ENCODE data around the gene DUSP16.
"Not testable (repeated sequence)": the region's sequence is repeated elsewhere in the genome, so short reads cannot be mapped to it uniquely, and the experiment has no call there.

The DUSP16 gene

DNA sequence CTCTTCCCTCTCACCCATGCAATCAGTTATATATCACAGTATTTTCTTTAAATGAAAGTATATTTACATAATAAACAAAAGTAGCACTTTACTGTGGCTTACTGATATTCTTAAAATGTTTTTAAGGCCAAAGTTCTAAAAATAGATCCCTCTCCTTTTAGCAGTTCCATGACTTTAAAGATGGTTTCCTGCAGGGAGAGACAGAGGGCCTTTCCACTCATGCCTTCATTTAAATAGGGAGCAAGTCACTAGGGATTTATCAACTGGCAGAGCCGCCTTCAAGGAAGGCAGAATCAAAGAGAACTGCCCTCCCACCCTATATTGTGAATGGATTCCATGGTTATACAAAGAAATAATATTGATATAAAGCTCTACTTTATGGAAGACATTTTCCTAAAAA is 55.5 kb downstream of the DUSP16 start:
- no peak for ATAC-seq
- Mint-ChIP-seq H3K9me3 (no peaks in the 10 kb centered on the region), H3K27me3 (no peaks in the 10 kb centered on the region), H3K36me3 (no peaks in the 10 kb centered on the region), H3K4me3 (no peak overlapping the region), H3K27ac (no peak overlapping the region), H3K4me1 (peaks cover 38% of the 10 kb centered on the region)

DNA sequence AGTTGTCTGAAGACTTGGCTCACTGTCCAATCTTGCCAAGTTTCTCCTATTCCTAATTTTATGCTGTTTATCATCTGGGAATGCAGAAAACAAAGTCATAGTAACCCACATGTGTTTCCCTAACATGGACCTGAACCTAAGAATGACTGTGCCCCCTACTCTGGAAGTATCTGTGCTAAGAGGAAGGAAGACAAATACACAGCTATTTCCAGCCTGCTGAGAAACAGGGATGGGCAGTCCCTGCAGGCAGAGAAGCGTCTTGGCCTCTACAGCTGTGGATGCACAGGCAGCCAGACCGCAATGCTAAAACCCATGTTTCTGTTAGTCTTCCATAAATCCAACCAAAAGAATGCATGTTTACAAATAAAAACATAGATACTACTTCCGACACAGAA is 56.2 kb downstream of the DUSP16 start:
- Mint-ChIP-seq H3K4me3 (peak overlapping the region; percentile 25), H3K4me1 (peaks cover 38% of the 10 kb centered on the region), H3K27ac (peak overlapping the region; percentile 84), H3K36me3 (no peaks in the 10 kb centered on the region), H3K27me3 (no peaks in the 10 kb centered on the region), H3K9me3 (no peaks in the 10 kb centered on the region)
- ATAC-seq, result no peak

DNA sequence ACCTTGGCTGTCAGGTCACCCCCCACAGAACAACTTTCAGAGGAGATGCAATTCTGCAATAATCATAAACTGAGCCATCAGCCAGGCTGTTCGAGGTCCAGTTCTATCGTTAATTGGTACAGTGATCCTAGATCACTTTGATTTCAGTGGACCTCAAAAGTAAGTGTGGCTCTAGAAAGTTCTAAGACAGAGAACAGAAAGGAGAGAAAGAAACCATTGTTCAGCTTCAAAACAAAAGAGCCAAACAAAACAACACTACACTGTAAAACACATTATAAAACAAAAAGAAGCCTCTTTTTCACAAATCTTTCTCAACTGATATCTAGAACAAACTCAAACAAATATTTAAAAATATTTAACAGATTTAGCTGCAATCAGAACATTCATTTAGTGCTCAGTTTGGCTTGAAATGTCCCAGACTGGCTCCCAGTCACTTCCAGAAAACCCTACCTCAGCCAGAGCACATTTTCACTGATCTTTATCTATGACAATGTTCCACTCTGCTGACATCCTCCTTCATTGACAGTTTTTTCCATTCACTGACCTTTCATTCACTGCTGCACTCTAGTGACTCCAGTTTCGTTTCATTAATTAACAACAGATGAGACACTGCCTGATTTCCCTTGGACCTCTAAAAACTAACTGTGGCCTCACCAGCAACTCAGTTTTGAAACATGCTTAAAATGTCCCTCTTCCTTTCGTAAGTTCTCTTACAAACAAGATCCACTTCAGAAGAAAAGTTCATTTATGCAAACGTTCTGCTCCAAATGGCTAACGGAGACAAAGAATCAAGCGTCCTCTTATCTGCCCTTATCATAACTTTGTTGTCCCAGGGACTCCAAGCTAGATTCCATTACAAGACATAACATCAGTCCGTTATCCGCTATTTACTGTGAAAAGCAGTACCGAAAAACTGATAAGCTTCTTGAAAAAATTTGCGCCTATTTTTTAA is 56.8 kb downstream of the DUSP16 start:
- Mint-ChIP-seq H3K27ac (peak overlapping the region; percentile 84), H3K36me3 (no peaks in the 10 kb centered on the region), H3K4me3 (peak overlapping the region; percentile 25), H3K9me3 (no peaks in the 10 kb centered on the region), H3K27me3 (no peaks in the 10 kb centered on the region), H3K4me1 (peaks cover 38% of the 10 kb centered on the region)
- ATAC-seq, result peak; percentile 95

DNA sequence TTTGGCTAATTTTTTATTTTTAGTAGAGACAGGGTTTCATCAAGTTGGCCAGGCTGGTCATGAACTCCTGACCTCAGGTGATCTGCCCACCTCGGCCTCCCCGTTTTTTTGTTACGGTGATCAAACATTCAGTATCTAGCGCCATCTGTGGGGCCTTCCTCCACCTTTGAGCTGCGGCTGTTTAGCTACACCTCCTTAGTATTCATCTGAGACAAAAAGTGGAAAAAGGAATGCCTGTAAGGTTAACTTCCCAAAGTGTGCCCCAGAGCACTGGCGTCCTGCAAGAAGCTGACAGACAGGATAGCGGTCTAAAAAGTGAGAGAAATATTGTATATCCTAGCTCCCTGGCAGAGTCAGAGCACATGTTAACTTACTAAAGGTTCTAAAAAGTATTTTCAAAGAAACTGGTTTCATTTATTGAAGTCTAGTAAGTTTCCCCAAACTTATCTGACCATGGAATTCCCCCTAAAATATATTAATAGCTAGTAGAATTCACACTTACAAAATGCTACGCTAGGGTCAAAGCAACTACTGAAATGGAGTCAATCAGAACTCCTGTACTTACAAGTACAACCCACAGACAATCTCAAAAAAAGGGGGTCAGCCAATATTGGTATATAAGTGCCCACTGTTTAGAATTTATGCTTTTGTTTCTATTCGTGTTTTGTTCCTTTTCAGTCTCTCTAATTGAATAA is 59.1 kb downstream of the DUSP16 start:
- ATAC-seq, result no peak
- Mint-ChIP-seq H3K27me3 (no peaks in the 10 kb centered on the region), H3K9me3 (no peaks in the 10 kb centered on the region), H3K4me3 (no peak overlapping the region), H3K27ac (peak overlapping the region; percentile 32), H3K4me1 (peaks cover 38% of the 10 kb centered on the region), H3K36me3 (no peaks in the 10 kb centered on the region)

DNA sequence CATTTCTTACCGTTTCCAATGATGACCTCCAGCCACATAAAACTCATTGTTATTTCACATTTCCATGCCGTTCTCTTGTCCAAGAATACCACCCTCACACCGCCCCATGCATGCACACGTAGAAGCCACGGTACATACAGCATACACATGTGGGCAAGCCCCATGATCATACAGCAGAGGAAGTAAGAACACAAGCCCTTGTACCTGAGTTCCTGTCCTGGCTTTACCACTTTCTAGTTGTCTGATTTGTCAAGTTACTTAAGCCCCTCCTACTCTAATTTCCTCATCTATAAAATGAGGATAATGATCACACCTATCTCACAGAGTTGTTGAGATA is 59.9 kb downstream of the DUSP16 start:
- no peak for ATAC-seq
- H3K27me3 Mint-ChIP-seq, result no peaks in the 10 kb centered on the region
- no peak overlapping the region for H3K4me3 Mint-ChIP-seq
- no peak overlapping the region for H3K27ac Mint-ChIP-seq
- no peaks in the 10 kb centered on the region for H3K36me3 Mint-ChIP-seq
- H3K4me1 Mint-ChIP-seq, result peaks cover 38% of the 10 kb centered on the region
- H3K9me3 Mint-ChIP-seq, result no peaks in the 10 kb centered on the region

DNA sequence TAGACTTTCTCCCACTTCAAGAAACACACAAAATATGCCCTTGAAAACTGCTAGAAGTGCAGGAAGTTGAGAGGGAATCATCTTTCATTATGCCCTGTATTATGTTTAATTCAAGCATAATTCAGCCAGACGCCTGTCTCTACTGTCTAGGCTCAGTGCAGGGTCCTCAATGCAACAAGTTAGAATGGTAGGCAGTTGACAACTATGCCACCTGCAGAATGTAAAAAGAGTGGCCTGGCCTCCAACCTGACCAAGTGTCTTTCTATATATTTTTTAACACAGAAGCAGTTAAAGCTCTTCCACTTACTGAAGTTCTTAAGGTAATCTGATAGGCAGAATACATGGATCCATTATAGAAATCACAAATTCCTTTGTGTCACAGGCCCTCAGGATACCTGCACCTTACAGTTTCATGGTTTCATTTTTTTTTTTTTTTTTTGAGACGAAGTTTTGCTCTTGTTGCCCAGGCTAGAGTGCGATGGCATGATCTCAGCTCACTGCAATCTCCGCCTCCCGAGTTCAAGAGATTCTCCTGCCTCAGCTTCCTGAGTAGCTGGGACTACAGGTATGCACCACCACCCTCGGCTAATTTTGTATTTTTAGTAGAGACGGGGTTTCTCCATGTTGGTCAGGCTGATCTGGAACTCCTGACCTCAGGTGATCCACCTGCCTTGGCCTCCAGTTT is 60.4 kb downstream of the DUSP16 start:
- H3K9me3 Mint-ChIP-seq, H3K27ac Mint-ChIP-seq, ATAC-seq, H3K4me3 Mint-ChIP-seq, H3K36me3 Mint-ChIP-seq, H3K27me3 Mint-ChIP-seq: not testable (repeated sequence)
- H3K4me1 Mint-ChIP-seq, result peaks cover 38% of the 10 kb centered on the region

DNA sequence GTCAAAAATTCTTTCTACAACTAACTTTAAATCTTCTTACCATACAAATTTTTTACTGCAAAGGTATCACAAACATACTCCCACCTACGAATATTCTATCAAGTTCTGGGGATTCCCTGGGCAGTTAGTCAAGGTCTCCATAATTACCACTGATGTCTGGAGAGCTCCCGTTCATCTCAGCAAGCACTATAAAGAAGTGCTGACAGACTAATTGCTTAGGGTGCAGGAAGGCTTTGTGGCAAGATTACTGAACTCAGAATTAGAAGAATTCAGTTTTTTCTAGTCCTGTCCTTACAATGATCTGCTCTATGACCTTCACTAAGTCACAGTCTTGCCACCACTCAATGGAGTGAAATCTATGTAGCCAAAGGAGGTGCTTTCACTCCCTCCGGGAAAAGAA is 61.5 kb downstream of the DUSP16 start:
- Mint-ChIP-seq H3K27me3 (no peaks in the 10 kb centered on the region), H3K4me1 (peaks cover 31% of the 10 kb centered on the region), H3K9me3 (no peaks in the 10 kb centered on the region), H3K27ac (no peak overlapping the region), H3K36me3 (no peaks in the 10 kb centered on the region), H3K4me3 (no peak overlapping the region)
- no peak for ATAC-seq

DNA sequence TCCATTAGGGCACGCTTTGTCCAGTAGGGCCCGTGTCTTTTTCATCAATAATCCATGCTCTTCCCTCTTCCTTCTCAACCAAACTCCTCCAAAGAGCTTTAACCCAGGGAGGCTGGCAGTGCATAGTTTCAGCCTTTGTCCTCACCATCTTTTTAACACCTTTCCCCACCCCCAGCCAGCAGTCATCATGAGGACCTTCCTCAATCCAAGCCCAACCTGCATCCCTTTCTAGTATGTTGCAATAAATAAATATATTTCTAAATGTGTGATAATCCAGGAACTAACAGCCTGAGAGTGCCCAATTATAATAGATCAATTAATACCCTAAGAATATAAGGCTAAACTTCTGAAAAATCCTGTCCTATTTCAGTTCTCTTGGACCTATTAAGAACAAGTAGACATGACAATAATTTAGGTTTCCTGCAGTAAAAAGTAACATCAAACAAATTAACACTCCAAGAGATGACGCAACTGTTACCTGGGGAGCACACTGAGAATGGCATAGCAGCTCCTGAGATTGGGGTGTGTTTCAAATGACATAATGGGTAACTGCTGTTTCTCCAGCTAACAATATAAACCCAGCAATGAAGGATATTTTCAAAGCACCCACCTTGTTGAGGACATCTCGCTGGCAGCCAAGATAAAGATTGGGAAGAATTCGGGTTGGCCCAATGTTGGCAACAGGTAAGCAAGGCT is 62.6 kb downstream of the DUSP16 start:
- H3K9me3 Mint-ChIP-seq, result no peaks in the 10 kb centered on the region
- no peaks in the 10 kb centered on the region for H3K36me3 Mint-ChIP-seq
- no peak for ATAC-seq
- peaks cover 20% of the 10 kb centered on the region for H3K4me1 Mint-ChIP-seq
- H3K27ac Mint-ChIP-seq, result no peak overlapping the region
- H3K27me3 Mint-ChIP-seq, result no peaks in the 10 kb centered on the region
- H3K4me3 Mint-ChIP-seq, result no peak overlapping the region

DNA sequence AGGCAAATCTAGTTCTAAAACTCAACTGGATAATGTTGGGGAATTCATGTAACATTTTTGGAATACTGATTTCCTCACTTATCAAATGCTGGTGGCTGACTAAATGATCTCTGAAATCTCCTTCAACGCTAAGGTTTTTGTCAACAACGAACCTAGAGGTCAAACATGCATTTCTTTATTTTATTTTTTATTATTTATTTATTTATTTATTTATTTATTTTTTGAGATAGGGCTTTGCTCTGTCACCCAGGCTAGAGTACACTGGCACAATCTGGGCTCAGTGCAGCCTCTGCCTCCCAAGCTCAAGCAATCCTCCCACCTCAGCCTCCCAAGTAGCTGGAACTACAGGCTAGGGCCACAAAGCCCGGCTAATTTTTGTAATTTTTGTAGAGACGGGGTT is 64.5 kb downstream of the DUSP16 start:
- H3K36me3 Mint-ChIP-seq, result no peaks in the 10 kb centered on the region
- no peaks in the 10 kb centered on the region for H3K27me3 Mint-ChIP-seq
- ATAC-seq, result no peak
- peaks cover 7% of the 10 kb centered on the region for H3K4me1 Mint-ChIP-seq
- no peaks in the 10 kb centered on the region for H3K9me3 Mint-ChIP-seq
- no peak overlapping the region for H3K4me3 Mint-ChIP-seq
- no peak overlapping the region for H3K27ac Mint-ChIP-seq

DNA sequence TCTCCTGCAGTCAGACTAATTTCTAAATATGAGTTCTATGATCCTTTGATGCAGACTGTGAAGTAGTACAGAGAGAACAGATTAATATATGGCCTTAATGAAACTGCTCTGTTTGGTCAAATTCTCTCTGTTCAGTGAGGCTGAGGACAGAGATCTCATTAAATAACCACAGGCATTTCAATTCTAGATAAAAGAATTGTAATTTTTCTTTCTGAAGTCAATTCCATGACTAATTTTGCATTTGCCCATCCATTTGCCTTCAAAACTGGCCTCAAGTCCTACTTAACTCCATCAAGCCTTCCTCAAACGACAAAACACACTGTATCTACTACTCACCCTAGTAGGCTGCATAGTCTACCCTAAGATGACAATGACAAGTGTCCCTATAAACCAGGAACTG is 67.1 kb downstream of the DUSP16 start:
- no peak overlapping the region for H3K4me3 Mint-ChIP-seq
- no peaks in the 10 kb centered on the region for H3K9me3 Mint-ChIP-seq
- no peaks in the 10 kb centered on the region for H3K4me1 Mint-ChIP-seq
- H3K27ac Mint-ChIP-seq, result no peak overlapping the region
- no peak for ATAC-seq
- H3K27me3 Mint-ChIP-seq, result no peaks in the 10 kb centered on the region
- H3K36me3 Mint-ChIP-seq, result no peaks in the 10 kb centered on the region

DNA sequence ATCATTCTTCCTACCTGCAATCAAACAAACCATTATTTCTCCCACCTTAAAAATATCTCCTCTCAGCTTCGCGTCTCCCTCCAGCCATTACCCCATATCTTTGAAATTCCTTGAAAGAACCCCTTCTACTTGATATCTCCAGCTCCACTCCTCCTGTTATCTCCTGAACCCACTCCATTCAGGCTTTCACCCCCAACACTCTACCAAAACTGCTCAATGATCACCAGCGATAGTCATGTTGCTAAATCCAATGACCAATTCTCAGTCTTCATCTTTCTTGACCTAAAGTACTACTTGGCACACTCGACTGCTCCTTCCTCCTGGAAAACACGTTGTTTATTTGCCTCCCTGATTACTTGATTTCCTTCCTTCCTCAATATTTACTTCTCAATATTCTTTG is 70.1 kb downstream of the DUSP16 start:
- H3K4me1 Mint-ChIP-seq, result peaks cover 6% of the 10 kb centered on the region
- H3K4me3 Mint-ChIP-seq, result no peak overlapping the region
- peaks cover 8% of the 10 kb centered on the region for H3K36me3 Mint-ChIP-seq
- no peak for ATAC-seq
- peaks cover 3% of the 10 kb centered on the region for H3K9me3 Mint-ChIP-seq
- no peaks in the 10 kb centered on the region for H3K27me3 Mint-ChIP-seq
- H3K27ac Mint-ChIP-seq, result no peak overlapping the region

DNA sequence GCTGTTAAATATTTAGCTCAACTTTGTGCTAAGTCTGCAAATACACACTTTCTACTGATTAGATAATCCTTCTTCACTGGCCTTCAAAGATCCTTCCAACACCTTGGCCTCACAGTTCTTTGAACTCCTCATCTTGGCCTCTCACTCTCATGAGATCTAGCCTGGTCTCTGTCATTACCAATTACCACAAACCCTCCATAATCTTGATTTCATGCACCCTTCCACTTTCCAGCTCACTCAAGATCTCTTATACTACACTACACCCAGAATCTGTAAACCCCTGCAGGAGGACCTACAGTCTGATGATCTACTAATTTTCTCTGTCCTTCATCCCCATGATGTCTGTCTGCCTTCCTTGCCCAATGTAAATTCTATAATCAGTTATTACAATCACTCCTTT is 71.1 kb downstream of the DUSP16 start:
- Mint-ChIP-seq H3K4me3 (no peak overlapping the region), H3K27me3 (no peaks in the 10 kb centered on the region), H3K4me1 (peaks cover 14% of the 10 kb centered on the region), H3K9me3 (peaks cover 3% of the 10 kb centered on the region), H3K27ac (no peak overlapping the region), H3K36me3 (peaks cover 10% of the 10 kb centered on the region)
- no peak for ATAC-seq

DNA sequence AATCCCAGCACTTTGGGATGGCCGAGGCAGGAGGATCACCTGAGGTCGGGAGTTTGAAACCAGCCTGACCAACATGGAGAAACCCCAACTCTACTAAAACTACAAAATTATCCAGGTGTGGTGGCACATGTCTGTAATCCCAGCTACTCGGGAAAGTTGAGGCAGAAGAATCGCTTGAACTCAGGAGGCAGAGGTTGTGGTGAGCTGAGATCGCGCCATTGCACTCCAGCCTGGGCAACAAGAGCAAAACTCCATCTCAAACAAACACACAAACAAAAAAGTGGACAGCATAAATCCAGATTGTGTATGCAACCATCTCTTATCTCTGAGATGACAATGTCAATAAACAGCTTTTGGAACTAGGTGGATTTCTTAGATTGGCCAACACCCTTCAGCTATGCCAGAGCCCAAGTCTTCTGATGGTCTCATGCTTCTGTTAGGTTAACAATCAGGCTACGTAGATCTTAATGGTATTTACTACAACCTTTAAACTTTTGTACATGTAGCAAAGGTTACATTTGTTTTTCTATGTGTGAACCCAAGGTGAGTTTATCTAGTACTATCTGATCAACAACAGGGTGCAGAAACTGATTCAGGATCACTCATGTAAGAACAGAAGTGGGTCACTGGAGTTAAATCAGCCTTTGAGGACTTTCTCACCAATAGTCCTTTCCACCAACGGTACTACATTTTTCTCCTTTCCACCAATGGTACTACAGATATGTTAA is 73.7 kb downstream of the DUSP16 start:
- peaks cover 10% of the 10 kb centered on the region for H3K36me3 Mint-ChIP-seq
- H3K4me3 Mint-ChIP-seq, result no peak overlapping the region
- ATAC-seq, result no peak
- peaks cover 19% of the 10 kb centered on the region for H3K4me1 Mint-ChIP-seq
- peaks cover 3% of the 10 kb centered on the region for H3K9me3 Mint-ChIP-seq
- H3K27ac Mint-ChIP-seq, result no peak overlapping the region
- no peaks in the 10 kb centered on the region for H3K27me3 Mint-ChIP-seq

DNA sequence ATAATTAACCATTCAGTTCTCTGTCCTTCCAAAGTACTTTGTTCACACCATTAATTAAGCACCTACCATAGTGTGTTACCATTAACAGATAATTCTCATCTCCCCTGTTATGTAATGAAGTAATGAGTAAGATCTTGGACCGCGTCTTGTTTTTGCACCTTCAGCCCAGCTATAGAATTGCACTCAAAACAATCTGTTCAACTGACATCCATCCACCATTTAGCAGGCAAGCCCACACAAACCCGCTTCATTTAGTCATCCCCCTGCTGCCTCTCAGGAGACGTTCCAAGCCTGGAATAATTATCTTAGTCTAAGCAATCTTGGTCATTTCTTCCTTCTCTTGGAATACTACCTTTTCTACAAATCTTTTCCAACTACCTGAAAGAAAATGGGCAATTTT is 74.4 kb downstream of the DUSP16 start:
- peak overlapping the region; percentile 42 for H3K27ac Mint-ChIP-seq
- peaks cover 26% of the 10 kb centered on the region for H3K4me1 Mint-ChIP-seq
- H3K9me3 Mint-ChIP-seq, result peaks cover 3% of the 10 kb centered on the region
- H3K4me3 Mint-ChIP-seq, result no peak overlapping the region
- H3K36me3 Mint-ChIP-seq, result peaks cover 10% of the 10 kb centered on the region
- H3K27me3 Mint-ChIP-seq, result no peaks in the 10 kb centered on the region
- ATAC-seq, result no peak
